ENCODE measurements around the gene RNF128.
"Not testable (repeated sequence)": the region's sequence is repeated elsewhere in the genome, so short reads cannot be mapped to it uniquely, and the experiment has no call there.

The RNF128 gene

DNA sequence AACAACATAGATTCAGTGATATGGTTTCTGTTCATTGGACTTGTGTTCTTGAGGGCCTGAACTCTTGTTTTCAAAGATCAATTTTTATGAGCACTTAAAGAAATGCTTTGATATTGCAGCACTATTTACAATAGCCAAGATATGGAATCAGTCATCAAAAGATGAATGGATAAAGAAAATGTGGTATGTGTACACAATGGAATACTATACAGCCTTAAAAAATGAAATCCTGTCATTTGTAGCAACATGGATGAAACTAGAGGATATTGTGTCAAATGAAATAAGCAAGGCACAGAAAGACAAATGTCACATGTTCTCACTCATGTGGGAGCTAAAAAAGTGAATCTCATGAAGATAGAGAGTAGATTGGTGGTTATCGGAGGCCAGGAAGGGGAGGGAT is 21.9 kb downstream of the RNF128 start:
- DNase-seq, result no peak

DNA sequence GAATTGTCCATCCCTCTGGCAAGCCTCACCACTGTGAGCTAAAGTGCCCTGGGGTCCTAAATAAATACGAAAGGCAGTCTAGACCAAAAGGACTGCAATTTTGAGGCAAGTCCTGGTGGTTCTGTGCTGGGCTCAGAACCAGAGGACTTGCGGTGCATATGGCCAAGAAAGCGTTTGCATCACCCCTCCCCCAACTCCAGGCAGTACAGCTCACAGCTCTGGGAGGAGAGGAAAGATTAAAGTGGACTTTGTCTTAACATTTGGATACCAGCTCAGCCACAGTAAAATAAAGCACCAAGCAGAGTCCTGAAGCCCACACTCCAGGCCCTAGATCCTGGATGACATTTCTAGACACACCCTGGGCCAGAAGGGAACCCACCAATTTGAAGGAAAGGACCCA is 24.9 kb downstream of the RNF128 start:
- DNase-seq, result no peak

DNA sequence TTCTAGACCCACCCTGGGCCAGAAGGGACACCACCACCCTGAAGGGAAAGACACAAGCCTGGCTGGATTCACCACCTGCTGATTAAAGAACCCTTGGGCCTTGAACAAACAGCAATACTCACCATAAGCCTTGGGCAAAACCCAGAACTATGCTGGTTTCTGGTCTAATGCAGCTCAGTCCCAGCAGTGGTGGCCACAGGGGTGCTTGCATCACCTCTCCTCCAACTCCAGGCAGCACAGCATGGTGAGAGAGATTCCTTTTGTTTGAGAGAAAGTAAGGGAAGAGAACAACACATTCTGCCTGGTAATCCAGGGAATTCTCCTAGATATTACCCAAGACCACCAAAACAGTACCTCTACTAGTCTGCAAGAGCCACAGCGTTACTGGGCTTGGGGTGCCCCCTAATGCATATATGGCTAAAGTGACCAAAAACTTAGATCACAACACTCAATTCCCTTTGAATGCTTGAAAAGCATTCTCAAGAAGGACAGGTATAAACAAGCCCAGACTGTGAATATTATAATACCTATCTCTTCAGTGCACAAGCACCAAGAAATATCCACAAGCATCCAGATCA is 25.7 kb downstream of the RNF128 start:
- DNase-seq, result no peak

DNA sequence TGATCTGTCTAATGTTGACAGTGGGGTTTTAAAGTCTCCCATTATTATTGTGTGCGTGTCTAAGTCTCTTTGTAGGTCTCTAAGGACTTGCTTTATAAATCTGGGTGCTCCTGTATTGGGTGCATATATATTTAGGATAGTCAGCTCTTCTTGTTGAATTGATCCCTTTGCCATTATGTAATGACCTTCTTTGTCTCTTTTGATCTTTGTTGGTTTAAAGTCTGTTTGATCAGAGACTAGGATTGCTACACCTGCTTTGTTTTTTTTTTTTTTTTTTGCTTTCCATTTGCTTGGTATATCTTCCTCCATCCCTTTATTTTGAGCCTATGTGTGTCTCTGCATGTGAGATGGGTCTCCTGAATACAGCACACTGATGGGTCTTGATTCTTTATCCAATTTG is 42.8 kb downstream of the RNF128 start:
- not testable (repeated sequence) for DNase-seq

DNA sequence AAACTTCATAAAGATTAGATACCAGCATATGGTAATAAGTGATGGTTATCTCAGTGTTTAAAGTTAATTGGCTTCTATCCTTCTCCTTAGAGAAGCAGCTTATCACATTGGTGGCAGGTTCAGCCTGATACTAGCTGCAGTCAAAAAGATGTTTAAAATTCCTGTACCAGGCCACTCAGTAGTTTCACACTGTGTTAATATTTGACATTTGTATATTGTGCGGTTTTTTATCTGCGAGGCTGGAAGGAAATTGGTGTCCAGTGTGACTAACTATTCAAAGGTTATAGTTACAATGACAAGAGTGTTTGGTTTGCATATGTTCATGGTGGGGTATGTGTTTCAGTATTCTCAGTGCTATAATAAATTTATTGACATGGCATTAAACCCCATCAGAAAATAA is 48.5 kb downstream of the RNF128 start:
- no peak for DNase-seq

GRCh38 chrX:106780264-106780663 is 53.8 kb downstream of the RNF128 start:
- DNase-seq, result no peak

DNA sequence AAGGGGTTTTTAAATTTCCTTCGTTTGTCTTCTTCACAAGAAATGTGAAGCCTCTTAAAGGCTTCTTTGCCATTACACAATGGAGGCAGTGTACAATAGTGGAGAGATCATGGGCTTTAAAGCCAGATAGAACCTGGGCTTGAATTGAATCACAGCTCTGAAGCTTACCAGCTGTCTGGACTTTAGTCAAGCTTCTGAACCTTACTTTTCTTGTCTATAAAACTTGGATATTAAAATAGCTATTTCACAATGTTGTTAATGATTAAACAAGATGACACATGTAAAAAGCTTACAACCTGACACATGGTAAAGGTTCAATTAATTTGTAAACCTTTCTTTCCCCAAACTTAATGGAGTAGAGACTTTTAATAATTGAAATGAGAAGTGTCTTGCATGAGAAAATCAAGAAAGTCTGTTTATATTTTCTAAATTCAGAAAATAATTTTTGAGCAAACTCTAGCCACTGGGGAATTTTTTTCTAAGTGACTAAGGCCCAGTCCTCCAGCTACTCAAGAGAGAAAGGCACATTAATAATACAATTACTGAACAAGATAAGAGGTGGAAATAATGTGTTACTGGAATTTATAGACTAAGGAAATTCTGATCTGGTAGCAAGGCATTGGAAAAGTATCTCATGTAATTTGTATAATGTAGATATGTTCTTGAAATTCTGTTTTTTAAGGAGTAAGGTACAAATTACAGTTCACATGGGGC is 54.3 kb downstream of the RNF128 start:
- no peak for DNase-seq

DNA sequence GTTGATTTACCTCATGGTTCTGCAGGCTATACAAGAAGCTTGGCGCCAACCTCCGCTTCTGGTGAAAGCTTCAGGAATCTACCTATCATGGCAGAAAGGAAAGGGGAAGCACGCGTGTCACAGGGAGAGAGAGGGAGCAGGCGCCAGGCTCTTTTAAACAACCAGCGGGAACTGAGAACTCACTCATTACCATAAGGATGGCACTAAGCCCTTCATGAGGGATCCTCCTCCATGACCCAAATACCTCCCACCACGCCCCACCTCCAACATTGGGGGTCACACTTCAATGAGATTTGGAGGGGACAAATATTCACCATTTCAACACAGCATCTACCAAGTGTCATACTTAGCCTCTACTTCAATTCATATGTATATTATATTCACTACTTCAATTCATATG is 57.2 kb downstream of the RNF128 start:
- DNase-seq, result no peak

GRCh38 chrX:106791495-106791894 is 65.0 kb downstream of the RNF128 start:
- DNase-seq, result no peak

DNA sequence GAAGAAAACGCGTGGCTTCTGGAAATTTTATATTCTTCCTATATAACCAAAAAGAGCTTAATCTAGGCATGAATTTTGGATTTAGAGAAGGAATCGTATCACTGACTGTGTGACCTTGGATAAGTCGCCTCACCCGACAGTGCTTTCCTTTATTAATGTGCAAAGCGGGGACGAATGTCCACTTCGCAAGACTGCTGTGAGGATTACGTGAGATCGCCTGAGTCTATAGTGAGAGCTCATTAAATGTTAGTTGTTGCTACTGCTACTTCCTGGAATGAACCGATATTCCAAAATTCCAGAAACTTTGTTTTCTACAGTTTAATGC is 75.5 kb downstream of the RNF128 start:
- no peak for DNase-seq

- DNase-seq, result no peak
Measured at GRCh38 chrX:106802388-106803275, 76.1 kb downstream of the RNF128 start, which contains the start of gene TBC1D8B. TBC1D8B (plus strand) TSS chrX:106802673; CDS start chrX:106802854, 181 bp downstream.

DNA sequence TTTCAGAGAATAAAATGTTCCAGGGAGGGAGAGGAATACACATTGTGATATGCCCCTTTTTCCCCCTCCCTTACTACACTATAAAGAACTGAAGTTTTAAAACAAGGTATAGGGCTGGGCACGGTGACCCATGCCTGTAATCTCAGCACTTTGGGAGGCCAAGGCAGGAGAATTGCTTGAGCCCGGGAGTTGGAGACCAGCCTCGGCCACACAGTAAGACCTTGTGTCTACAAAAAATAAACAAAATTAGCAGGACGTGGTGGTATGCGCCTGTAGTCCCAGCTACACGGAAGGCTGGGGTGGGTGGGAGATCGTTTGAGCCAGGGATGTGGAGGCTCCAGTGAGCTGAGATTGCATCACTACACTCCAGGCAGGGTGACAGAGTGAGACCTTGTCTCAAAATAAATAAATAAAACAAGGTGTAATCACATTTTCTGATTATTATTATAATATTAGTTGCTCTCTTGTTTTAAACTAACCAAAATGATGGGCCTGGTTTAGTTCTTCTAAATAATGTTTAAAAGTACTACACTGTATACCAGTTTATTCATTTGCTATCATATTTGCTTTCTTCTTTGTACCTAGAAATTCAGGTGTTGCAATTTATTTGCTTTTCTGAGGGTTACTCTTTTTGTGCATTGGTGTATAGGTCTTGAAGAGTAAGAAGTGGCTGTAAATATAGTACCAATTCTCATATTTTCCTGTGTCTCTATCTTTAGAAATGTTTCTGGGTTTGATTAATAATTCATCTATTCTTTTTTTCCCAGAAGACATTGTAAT is 84.8 kb downstream of the RNF128 start:
- DNase-seq, result no peak

GRCh38 chrX:106812930-106813329 is 86.4 kb downstream of the RNF128 start:
- DNase-seq, result not testable (repeated sequence)

DNA sequence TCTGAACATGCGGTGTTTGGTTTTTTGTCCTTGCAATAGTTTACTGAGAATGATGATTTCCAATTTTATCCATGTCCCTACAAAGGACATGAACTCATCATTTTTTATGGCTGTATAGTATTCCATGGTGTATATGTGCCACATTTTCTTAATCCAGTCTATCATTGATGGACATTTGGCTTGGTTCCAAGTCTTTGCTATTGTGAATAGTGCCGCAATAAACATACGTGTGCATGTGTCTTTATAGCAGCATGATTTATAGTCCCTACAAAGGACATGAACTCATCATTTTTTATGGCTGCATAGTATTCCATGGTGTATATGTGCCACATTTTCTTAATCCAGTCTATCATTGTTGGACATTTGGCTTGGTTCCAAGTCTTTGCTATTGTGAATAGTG is 87.6 kb downstream of the RNF128 start:
- DNase-seq, result not testable (repeated sequence)

All from activated T-cell treated with anti-CD3 and anti-CD28 coated beads for 4 hours (primary cell).